Measurements from ENCODE around the gene SLC25A34.

Gene SLC25A34

GRCh38 chr1:15706751-15707150 is 29.3 kb upstream of the SLC25A34 start:
- TF ChIP-seq, protein P1, sequence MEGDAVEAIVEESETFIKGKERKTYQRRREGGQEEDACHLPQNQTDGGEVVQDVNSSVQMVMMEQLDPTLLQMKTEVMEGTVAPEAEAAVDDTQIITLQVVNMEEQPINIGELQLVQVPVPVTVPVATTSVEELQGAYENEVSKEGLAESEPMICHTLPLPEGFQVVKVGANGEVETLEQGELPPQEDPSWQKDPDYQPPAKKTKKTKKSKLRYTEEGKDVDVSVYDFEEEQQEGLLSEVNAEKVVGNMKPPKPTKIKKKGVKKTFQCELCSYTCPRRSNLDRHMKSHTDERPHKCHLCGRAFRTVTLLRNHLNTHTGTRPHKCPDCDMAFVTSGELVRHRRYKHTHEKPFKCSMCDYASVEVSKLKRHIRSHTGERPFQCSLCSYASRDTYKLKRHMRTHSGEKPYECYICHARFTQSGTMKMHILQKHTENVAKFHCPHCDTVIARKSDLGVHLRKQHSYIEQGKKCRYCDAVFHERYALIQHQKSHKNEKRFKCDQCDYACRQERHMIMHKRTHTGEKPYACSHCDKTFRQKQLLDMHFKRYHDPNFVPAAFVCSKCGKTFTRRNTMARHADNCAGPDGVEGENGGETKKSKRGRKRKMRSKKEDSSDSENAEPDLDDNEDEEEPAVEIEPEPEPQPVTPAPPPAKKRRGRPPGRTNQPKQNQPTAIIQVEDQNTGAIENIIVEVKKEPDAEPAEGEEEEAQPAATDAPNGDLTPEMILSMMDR (IDR thresholded peaks at IDR 0.05): no peak

DNA sequence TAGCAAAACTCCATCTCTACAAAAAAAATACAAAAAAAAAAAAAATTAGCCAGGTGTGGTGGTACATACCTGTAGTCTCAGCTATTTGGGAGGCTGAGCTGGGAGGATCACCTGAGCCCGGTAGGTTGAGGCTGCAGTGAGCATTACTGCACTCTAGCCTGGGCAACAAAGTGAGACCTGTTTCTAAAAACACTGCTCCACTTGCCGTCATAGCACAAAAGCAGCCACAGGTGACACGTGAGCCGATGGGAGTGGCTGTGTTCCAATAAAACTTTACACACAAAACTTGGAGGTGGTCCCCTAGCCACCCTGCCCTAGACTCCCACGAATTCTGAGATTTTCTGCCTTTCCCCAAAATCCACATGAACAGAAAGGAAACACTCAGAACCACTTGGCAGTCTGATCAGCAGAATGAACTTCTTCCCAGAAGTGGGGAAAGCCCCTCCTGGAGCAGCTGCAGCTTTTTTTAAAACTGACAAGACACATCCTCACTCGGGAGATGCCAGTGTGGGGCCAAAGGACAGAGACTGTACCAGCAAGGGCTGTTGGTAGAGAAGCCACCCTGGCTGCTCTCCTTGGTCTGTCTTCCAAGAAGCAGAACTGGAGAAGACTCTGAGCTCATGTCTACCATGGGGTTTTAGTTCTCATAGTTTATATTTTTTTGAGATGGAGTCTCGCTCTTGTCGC is 28.7 kb upstream of the SLC25A34 start:
- TF ChIP-seq, protein P1 (IDR thresholded peaks at IDR 0.05): no peak

DNA sequence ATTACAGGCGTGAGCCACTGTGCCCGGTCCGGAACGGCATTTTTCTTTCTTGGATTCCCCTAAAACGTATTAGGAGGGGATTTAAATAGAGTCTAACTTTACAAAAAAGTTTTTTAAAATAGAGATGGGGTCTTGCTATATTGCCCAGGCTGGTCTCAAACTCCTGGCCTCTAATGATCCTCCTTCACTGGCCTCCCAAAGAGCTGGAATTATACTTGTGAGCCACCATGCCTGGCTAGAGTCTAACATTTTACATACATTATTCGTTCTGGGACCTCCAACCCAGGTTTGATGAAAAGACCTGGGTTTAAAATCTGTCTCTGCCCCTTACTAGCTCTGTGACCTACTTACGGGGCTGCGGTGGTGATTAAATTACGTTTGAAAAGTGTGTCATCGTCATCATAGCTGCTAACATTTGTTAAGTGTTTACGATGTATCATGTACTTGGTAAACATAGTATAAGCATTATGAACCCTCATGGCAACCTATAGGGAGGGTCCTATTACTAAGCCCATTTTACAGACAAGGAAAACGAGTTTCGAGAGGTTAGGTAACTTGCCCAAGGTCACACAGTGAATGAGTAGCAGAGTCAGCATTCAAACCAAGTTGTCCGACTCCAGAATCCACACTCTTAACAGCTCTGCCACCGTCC is 27.4 kb upstream of the SLC25A34 start:
- TF ChIP-seq, protein P1 (IDR thresholded peaks at IDR 0.05): no peak

DNA sequence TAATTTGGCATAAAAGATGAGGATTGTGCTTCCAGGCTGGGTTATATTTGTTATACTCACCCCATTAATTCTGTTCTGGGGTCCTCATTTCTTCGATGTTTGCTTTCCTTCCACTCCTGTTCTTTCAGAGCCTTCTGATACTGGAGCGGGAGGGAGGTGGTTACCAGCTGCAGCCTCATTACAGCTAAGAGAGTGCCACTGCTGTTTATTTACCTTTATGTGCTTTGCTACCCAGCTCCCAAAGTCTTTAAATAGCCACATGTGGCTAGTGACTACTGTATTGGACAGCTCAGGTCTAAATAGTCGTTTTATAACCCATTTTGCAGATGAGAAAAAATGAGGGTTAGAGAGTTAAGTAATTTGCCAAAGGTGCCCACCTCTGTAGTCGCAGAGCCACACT is 26.8 kb upstream of the SLC25A34 start:
- TF ChIP-seq, protein P1 (IDR thresholded peaks at IDR 0.05): no peak

DNA sequence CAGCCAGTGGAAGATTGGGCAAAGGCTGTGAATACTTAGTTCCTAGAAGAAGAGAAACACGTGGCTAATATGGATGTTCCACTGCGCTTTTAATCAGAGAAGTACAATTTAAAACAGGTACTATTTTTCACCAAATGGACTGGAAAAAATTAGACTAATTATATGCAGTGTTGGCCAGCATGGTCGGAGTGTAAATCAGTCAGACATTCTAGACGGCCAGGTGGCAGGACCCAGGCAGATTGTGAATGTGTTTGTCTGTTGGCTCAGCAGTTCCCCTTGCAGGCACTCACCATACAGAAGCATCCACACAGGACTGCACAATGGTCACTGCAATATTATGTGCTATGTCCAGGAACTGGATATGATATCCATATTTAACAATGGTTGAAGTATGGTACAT is 23.9 kb upstream of the SLC25A34 start:
- TF ChIP-seq, protein P1 (IDR thresholded peaks at IDR 0.05): no peak

GRCh38 chr1:15714406-15715136 is 21.5 kb upstream of the SLC25A34 start:
- TF ChIP-seq, protein P1 (IDR thresholded peaks at IDR 0.05): no peak

DNA sequence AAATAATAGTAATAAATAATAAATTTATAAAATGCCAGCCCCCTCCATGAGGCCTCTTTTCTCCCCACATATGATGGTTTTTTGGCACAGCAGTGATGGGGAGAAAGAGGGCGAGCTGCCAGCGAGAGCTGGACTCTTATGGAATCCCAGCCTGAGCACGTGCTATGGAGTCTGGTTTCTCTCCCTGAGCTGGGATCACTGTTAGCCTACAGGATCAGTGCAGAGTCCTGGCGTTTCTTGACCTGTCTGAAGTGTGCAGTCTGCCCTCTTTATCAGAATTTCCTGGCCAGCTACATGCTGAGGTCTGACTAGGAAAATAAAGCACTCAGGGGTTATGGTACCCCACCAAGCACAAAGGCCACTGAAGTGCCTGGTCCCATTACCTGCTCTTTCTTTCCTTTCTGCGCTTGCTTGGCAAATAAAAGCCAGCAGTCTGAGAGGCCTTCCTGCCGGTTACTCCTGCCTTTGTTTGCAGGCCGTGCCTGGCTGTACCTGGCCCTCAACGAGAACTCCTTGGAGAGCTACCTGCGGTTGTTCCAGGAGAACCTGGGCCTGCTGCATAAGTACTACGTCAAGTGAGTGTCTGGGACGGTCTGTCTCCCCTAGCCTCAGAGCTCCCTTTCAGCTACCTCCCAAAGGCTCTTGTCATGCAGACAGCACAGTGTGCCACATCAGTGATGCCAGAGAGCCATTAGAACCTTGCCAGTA is 18.5 kb upstream of the SLC25A34 start:
- TF ChIP-seq, protein P1 (IDR thresholded peaks at IDR 0.05): no peak
